IPS DF 19.7 (cell line): Measurements from ENCODE around the gene DEXI.
"Not testable (repeated sequence)": the region's sequence is repeated elsewhere in the genome, so short reads cannot be mapped to it uniquely, and the experiment has no call there.

Source experiments
- DNase-seq: peaks from one replicate; pipeline ENCODE4 v3.0.0-alpha.2; 2013; ENCODE audit warnings: low read depth, low spot score

Gene DEXI

GRCh38 chr16:10927497-10928112, 14.7 kb downstream of the DEXI start:
- DNase-seq: no peak

- no peak for DNase-seq
These were observed 15.4 kb downstream of the DEXI start for GRCh38 chr16:10926867-10927266.

- DNase-seq: no peak
These were observed 16.2 kb downstream of the DEXI start for GRCh38 chr16:10926094-10926493.

GRCh38 chr16:10925285-10925684, 17.0 kb downstream of the DEXI start:
- DNase-seq: not testable (repeated sequence)

GRCh38 chr16:10923650-10924214, 18.5 kb downstream of the DEXI start:
- DNase-seq: no peak

GRCh38 chr16:10923146-10923649, 19.1 kb downstream of the DEXI start:
- DNase-seq: no peak

GRCh38 chr16:10922328-10923145, 19.7 kb downstream of the DEXI start:
- no peak for DNase-seq

- no peak for DNase-seq
These were observed 20.5 kb downstream of the DEXI start for GRCh38 chr16:10921536-10922327.

GRCh38 chr16:10920726-10921427, 21.4 kb downstream of the DEXI start:
- no peak for DNase-seq

- no peak for DNase-seq
These were observed 23.3 kb downstream of the DEXI start for GRCh38 chr16:10919003-10919351.

GRCh38 chr16:10918294-10919002, 23.8 kb downstream of the DEXI start:
- DNase-seq: peak; percentile 80

GRCh38 chr16:10916534-10916933, 25.7 kb downstream of the DEXI start:
- no peak for DNase-seq

GRCh38 chr16:10911267-10911666, 31.0 kb downstream of the DEXI start:
- no peak for DNase-seq

- DNase-seq: no peak
These were observed 34.6 kb downstream of the DEXI start for GRCh38 chr16:10907757-10908045.

GRCh38 chr16:10906914-10907756, 35.1 kb downstream of the DEXI start:
- no peak for DNase-seq

- no peak for DNase-seq
These were observed 35.8 kb downstream of the DEXI start for GRCh38 chr16:10906482-10906881.

- no peak for DNase-seq
These were observed 39.3 kb downstream of the DEXI start for GRCh38 chr16:10902999-10903398.

GRCh38 chr16:10897134-10897533, 45.1 kb downstream of the DEXI start:
- DNase-seq: no peak

- DNase-seq: no peak
These were observed 45.5 kb downstream of the DEXI start for GRCh38 chr16:10896723-10897122.

- DNase-seq: no peak
These were observed 46.1 kb downstream of the DEXI start for GRCh38 chr16:10896165-10896564.
